ENCODE results near the gene CYLD. TPM values are rescaled to one million over a fixed set of nuclear protein-coding genes. Genes with fewer than 3 reads are reported as not detected.

The CYLD gene
- total RNA-seq, 1 donor from 2014 or later: 33.2 TPM

DNA sequence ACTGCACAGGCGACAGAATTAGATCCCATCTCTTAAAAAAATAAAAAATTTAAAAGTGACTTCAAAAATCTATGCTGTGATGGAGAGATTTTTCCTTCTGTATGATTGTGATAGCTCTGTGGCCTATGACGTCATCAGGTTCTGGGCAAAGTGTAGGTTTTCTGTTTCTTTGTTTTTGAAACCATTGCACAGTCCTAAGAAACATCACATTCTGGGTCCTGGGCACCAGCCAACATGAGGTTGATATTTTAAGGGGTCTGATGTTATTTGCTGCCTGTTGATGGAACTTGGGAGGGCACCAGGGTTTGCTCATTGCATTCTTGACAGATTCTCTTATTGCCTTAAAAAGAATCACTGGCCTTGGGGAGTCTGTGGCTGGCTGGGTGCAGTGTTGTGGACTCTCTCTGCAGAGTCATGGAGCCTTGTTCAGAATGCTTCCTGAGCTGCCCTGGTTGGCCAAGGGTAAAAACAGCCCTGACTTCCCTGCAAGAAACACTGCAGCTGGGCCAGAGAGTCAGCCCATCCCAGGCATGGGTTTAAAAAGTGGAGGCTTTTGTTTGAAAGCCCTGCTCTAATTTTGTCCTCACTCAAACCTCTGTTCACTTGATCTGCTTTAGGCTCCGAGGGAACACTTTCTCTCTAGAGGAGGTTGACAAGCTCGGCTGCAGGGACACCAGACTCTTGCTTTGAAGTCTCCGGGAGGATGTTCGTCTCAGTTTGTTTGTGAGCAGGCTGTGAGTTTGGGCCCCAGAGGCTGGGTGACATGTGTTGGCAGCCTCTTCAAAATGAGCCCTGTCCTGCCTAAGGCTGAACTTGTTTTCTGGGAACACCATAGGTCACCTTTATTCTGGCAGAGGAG lies 10.5 kb upstream of the CYLD start:
- Histone ChIP-seq H3K4me3 (no peak overlapping the region), H3K9me3 (no peaks in the 10 kb centered on the region), H3K4me1 (peaks cover 0 to 22% of the 10 kb centered on the region in 2 donors), H3K27ac (peak overlapping the region; percentile 75 to 77), H3K36me3 (no peaks in the 10 kb centered on the region), H3K27me3 (no peaks in the 10 kb centered on the region)
- DNase-seq (ENCODE audit: low spot score in 2 of 2): no peak
- intact Hi-C loops (cut with DNase I): no loop called here
- TF ChIP-seq, protein P1, sequence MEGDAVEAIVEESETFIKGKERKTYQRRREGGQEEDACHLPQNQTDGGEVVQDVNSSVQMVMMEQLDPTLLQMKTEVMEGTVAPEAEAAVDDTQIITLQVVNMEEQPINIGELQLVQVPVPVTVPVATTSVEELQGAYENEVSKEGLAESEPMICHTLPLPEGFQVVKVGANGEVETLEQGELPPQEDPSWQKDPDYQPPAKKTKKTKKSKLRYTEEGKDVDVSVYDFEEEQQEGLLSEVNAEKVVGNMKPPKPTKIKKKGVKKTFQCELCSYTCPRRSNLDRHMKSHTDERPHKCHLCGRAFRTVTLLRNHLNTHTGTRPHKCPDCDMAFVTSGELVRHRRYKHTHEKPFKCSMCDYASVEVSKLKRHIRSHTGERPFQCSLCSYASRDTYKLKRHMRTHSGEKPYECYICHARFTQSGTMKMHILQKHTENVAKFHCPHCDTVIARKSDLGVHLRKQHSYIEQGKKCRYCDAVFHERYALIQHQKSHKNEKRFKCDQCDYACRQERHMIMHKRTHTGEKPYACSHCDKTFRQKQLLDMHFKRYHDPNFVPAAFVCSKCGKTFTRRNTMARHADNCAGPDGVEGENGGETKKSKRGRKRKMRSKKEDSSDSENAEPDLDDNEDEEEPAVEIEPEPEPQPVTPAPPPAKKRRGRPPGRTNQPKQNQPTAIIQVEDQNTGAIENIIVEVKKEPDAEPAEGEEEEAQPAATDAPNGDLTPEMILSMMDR (IDR thresholded peaks at IDR 0.05): no peak

DNA sequence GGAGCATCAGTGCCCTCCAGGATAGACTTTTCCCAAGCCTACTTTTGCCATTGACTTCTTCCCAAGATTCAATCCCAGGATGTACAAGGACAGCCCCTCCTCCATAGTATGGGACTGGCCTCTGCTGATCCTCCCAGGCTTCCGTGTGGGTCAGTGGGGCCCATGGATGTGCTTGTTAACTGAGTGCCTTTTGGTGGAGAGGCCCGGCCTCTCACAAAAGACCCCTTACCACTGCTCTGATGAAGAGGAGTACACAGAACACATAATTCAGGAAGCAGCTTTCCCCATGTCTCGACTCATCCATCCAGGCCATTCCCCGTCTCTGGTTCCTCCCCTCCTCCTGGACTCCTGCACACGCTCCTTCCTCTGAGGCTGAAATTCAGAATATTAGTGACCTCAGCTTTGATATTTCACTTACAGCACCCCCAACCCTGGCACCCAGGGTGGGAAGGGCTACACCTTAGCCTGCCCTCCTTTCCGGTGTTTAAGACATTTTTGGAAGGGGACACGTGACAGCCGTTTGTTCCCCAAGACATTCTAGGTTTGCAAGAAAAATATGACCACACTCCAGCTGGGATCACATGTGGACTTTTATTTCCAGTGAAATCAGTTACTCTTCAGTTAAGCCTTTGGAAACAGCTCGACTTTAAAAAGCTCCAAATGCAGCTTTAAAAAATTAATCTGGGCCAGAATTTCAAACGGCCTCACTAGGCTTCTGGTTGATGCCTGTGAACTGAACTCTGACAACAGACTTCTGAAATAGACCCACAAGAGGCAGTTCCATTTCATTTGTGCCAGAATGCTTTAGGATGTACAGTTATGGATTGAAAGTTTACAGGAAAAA lies 9.7 kb upstream of the CYLD start:
- Histone ChIP-seq H3K4me3 (no peak overlapping the region), H3K36me3 (no peaks in the 10 kb centered on the region), H3K27me3 (no peaks in the 10 kb centered on the region), H3K9me3 (no peaks in the 10 kb centered on the region), H3K27ac (peak overlapping the region; percentile 75 to 77), H3K4me1 (peaks cover 0 to 22% of the 10 kb centered on the region in 2 donors)
- TF ChIP-seq, protein P1 (IDR thresholded peaks at IDR 0.05): no peak
- intact Hi-C loops (cut with DNase I): no loop called here
- DNase-seq (ENCODE audit: low spot score in 2 of 2): no peak

DNA sequence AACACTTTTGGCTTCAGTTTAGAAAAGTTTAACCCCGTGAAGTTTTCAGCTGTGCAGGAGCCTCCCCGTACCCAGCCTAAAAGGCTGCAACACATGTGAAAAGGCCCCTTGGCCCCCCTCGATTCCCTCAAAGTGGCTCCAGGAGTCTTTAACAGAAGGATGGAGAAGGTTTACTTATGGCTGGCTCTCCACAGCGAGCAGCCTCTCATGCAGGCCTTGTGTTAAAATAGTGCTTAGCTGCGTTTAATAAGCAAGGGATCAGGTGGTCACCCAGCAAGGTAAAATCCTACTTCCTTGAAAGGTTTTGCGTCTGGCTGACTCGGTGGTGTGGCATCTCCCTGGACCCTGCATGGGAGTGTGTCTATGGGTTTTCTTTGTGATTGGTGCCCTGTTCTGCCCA lies 8.4 kb upstream of the CYLD start:
- TF ChIP-seq, protein P1 (IDR thresholded peaks at IDR 0.05): no peak
- DNase-seq (ENCODE audit: low spot score in 2 of 2): no peak
- H3K4me3 ChIP-seq: no peak overlapping the region
- peaks cover 0 to 22% of the 10 kb centered on the region in 2 donors for H3K4me1 ChIP-seq
- no peaks in the 10 kb centered on the region for H3K36me3 ChIP-seq
- no peaks in the 10 kb centered on the region for H3K9me3 ChIP-seq
- intact Hi-C loops (cut with DNase I): no loop called here
- peak overlapping the region; percentile 75 to 77 for H3K27ac ChIP-seq
- H3K27me3 ChIP-seq: no peaks in the 10 kb centered on the region

DNA sequence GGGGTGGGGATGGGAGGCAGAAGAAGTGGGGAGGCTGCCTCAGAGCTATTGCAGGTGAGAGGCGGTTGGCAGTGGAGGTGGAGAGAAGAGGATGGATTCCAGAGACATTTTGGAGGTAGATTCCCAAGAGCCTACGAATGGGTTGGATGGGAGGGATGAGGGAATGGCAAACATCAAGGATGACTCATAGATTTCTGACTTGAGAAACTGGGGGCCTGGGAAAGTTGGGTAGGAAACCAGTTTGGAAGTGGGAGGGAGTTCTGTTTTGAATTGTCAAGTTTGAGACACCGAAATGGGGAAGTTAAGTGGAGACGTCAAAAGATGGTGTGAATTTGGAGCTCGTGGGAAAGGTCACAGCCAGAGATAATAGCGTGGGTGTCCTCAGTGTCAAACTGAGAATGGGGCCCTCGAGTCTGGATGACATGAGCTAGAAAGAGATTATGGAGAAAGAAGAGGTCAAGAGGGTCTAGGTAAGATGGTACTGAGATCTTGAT lies 6.2 kb upstream of the CYLD start:
- Histone ChIP-seq H3K4me3 (no peak overlapping the region), H3K27me3 (no peaks in the 10 kb centered on the region), H3K4me1 (peaks cover 0 to 20% of the 10 kb centered on the region in 2 donors), H3K27ac (no peak overlapping the region), H3K36me3 (no peaks in the 10 kb centered on the region), H3K9me3 (no peaks in the 10 kb centered on the region)
- DNase-seq (ENCODE audit: low spot score in 2 of 2): no peak
- intact Hi-C loops (cut with DNase I): no loop called here
- TF ChIP-seq, protein P1 (IDR thresholded peaks at IDR 0.05): no peak

DNA sequence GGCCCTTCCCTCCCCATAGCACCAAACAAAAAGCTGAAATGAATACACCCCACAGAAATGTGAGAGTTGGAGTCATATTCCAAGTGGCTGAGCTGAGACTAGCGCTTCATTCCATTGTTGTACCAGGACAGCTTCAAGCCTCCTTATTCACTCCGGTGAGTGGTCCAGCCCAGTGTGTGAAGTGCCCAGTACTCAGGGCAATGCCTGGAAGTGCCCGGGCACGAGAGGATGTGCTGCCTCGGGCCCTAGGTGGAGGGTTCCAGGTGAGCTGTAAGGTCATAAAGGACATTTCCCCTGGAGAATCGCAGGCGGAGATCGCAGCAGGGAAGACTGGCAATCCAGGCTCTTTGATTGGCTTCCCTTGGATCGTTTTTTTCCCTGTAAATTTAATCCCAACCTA lies 5.4 kb upstream of the CYLD start:
- H3K4me3 ChIP-seq: no peak overlapping the region
- TF ChIP-seq, protein P1 (IDR thresholded peaks at IDR 0.05): no peak
- no peaks in the 10 kb centered on the region for H3K36me3 ChIP-seq
- intact Hi-C loops (cut with DNase I): no loop called here
- H3K9me3 ChIP-seq: no peaks in the 10 kb centered on the region
- no peak overlapping the region for H3K27ac ChIP-seq
- no peaks in the 10 kb centered on the region for H3K27me3 ChIP-seq
- peaks cover 0 to 18% of the 10 kb centered on the region in 2 donors for H3K4me1 ChIP-seq
- no peak for DNase-seq (ENCODE audit: low spot score in 2 of 2)

Data from ascending aorta (tissue), 2 donors.